ENCODE measurements around the gene PIH1D1.

DNA sequence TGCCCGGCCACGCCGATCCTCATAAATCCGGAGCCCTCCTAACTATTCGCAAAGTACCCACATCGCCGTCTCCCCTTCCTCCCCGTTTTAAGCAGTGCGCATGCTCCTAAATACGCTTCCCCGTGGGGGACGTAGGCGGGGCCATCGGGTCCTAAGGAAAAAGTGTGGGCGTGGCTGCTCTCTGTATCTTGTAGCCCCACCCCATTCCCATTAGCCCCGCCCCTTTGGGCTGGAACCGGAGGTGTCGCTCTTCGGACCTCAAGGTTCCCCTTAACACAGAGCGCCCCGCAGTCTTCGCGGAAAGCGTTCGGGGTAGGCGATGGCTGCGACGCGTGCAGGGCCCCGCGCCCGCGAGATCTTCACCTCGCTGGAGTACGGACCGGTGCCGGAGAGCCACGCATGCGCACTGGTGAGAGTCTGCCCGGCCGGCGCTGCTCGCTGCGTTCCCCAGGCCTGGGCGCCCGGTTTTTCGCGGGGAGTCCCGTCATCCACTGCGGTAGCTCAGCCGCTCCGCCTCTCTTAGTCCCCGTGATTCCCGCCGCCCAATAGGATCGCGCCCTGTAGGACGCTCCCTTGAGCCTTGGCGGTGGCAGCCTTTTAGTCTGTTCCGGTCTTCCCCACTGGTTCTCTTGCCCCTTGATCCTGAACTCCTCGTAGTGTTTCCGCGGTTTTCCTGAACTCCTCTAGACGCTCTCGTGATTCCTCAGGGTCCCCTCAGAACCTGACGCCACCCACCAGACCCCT lies 1.6 kb upstream of the PIH1D1 start, which contains the start of gene ALDH16A1:
- TF ChIP-seq ZNF157 (tag by site-specific recombination; IDR thresholded peaks at IDR 0.05) (no peak), TCF7L2 (IDR thresholded peaks at IDR 0.05; ENCODE audit: borderline replicate concordance, low read depth, low read length) (no peak), ZBTB21 (tag by site-specific recombination; IDR thresholded peaks at IDR 0.05) (no peak), ZNF146 (tag by site-specific recombination; IDR thresholded peaks at IDR 0.05) (no peak), ZBTB7A (tag by site-specific recombination; IDR thresholded peaks at IDR 0.05; ENCODE audit: low read depth) (no peak), ZNF24 (tag by site-specific recombination; IDR thresholded peaks at IDR 0.05) (no peak), ZNF768 (tag by site-specific recombination; IDR thresholded peaks at IDR 0.05) (no peak), ZBTB8A (tag by site-specific recombination; IDR thresholded peaks at IDR 0.05) (no peak; the same call in 1 of the 2 replicates), ZNF747 (tag by site-specific recombination; IDR thresholded peaks at IDR 0.05) (no peak), ZNF623 (tag by site-specific recombination; IDR thresholded peaks at IDR 0.05) (no peak)
- TF ChIP-seq, protein P1, sequence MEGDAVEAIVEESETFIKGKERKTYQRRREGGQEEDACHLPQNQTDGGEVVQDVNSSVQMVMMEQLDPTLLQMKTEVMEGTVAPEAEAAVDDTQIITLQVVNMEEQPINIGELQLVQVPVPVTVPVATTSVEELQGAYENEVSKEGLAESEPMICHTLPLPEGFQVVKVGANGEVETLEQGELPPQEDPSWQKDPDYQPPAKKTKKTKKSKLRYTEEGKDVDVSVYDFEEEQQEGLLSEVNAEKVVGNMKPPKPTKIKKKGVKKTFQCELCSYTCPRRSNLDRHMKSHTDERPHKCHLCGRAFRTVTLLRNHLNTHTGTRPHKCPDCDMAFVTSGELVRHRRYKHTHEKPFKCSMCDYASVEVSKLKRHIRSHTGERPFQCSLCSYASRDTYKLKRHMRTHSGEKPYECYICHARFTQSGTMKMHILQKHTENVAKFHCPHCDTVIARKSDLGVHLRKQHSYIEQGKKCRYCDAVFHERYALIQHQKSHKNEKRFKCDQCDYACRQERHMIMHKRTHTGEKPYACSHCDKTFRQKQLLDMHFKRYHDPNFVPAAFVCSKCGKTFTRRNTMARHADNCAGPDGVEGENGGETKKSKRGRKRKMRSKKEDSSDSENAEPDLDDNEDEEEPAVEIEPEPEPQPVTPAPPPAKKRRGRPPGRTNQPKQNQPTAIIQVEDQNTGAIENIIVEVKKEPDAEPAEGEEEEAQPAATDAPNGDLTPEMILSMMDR (tag by site-specific recombination; IDR thresholded peaks at IDR 0.05): peak; percentile 41; the same call in 1 of the 2 replicates
